H1 (cell line): Measurements from ENCODE around the gene MARCHF9. TPM values are rescaled to one million over a fixed set of nuclear protein-coding genes. Genes with fewer than 3 reads are reported as not detected.

Experiments
- CTCF ChIA-PET: fragments of 300-600 bp; sonication (Branson Sonifier 250); formaldehyde crosslinking; loops from one replicate; lab custom pipeline; 2021; ENCODE audit not compliant: partially characterized antibody; lab: Charles Lee
- POLR2A ChIA-PET: fragments of 300-600 bp; sonication (Branson Sonifier 250); formaldehyde crosslinking; loops from one replicate; lab custom pipeline; 2021; ENCODE audit warnings: inconsistent platforms; ENCODE audit not compliant: partially characterized antibody; lab: Charles Lee
- DNase-seq, 2 experiments: peaks; one replicate each; pipeline versions ENCODE4 v3.0.0 to v3.0.0-alpha.2; 2010 to 2022; ENCODE audit warnings: low spot score in 2 of 2, low read depth in 1 of 2, mixed read lengths in 1 of 2
- FAIRE-seq: peaks from 2 replicates; lab custom pipeline; 2011; peaks lifted over from hg19 to GRCh38; lab: Jason Lieb, UNC
- H2AFZ ChIP-seq: 2 replicates; pipeline ENCODE4 v1.8.1; 2012; ENCODE audit warnings: low read length, inconsistent platforms
- H2AK5ac ChIP-seq: 2 replicates; pipeline ENCODE4 v1.6.1; 2013; ENCODE audit warnings: low read depth, low read length
- H2BK120ac ChIP-seq: replicated peaks from 2 replicates; pipeline ENCODE3; 2013; ENCODE audit warnings: low read depth, low read length, inconsistent platforms
- H2BK12ac ChIP-seq: 2 replicates; pipeline ENCODE4 v1.6.1; 2013; ENCODE audit warnings: low read depth, low read length
- H2BK15ac ChIP-seq: 2 replicates; pipeline ENCODE4 v1.6.1; 2013; ENCODE audit warnings: low read length
- H2BK20ac ChIP-seq: 2 replicates; pipeline ENCODE4 v1.6.1; 2013; ENCODE audit warnings: low read length
- H2BK5ac ChIP-seq: 2 replicates; pipeline ENCODE4 v1.6.1; 2013; ENCODE audit warnings: low read depth, low read length
- H3K14ac ChIP-seq: 2 replicates; pipeline ENCODE4 v1.6.1; 2013; ENCODE audit warnings: inconsistent platforms; ENCODE audit not compliant: insufficient read length
- H3K18ac ChIP-seq: 2 replicates; pipeline ENCODE4 v1.6.1; 2013; ENCODE audit warnings: low read length; ENCODE audit errors: extremely low read depth
- H3K23ac ChIP-seq: 2 replicates; pipeline ENCODE4 v1.6.1; 2013; ENCODE audit warnings: inconsistent platforms; ENCODE audit not compliant: insufficient read length
- H3K23me2 ChIP-seq: 2 replicates; pipeline ENCODE4 v1.6.1; 2013; ENCODE audit warnings: low read depth, low read length
- H3K27ac ChIP-seq: 2 replicates; pipeline ENCODE4 v1.6.1; 2011; ENCODE audit warnings: low read depth, low read length, inconsistent platforms
- H3K27me3 ChIP-seq, 4 experiments: replicated peaks in 1 of 4; 1 replicate in 1 of 4; 2 replicates in 3 of 4; pipeline versions ENCODE4 v1.6.1 to v1.8.1; 2011 to 2013; ENCODE audit warnings: low read length in 3 of 4, mild to moderate bottlenecking in 3 of 4, inconsistent platforms in 2 of 4, mixed read lengths in 2 of 4, moderate library complexity in 1 of 4; ENCODE audit not compliant: control insufficient read depth in 3 of 4, insufficient read depth in 3 of 4; ENCODE audit errors: extremely low read depth in 1 of 4
- H3K36me3 ChIP-seq, 4 experiments: 2 replicates each; pipeline versions ENCODE4 v1.6.1 to v1.8.1; 2011 to 2013; ENCODE audit warnings: mild to moderate bottlenecking in 4 of 4, low read length in 3 of 4, moderate library complexity in 2 of 4, control low read depth in 1 of 4, inconsistent platforms in 1 of 4; ENCODE audit not compliant: insufficient read depth in 4 of 4, control insufficient read depth in 2 of 4
- H3K4ac ChIP-seq: replicated peaks from 2 replicates; pipeline ENCODE3; 2013; ENCODE audit warnings: low read length, low read depth, mixed read lengths, inconsistent platforms; ENCODE audit not compliant: insufficient read length
- H3K4me1 ChIP-seq, 4 experiments: replicated peaks in 1 of 4; 1 replicate in 1 of 4; 2 replicates in 3 of 4; pipeline versions ENCODE4 v1.6.1 to v1.8.1; 2011 to 2013; ENCODE audit warnings: low read length in 3 of 4, inconsistent platforms in 2 of 4, mixed read lengths in 1 of 4; ENCODE audit not compliant: insufficient read depth in 4 of 4, control insufficient read depth in 3 of 4
- H3K4me2 ChIP-seq, 2 experiments: 2 replicates each; pipeline versions ENCODE4 v1.6.1 to v1.8.1; 2011 to 2013; ENCODE audit warnings: low read depth in 2 of 2, low read length in 2 of 2, control low read depth in 1 of 2, inconsistent platforms in 1 of 2, mild to moderate bottlenecking in 1 of 2; ENCODE audit not compliant: insufficient read depth in 1 of 2
- H3K4me3 ChIP-seq, 4 experiments: fragments of 200-600, 300-600 bp in 1 of 4; sonication (generic), shearing (Covaris generic), sonication (Bioruptor Twin) in 1 of 4; 2 replicates each; pipeline versions ENCODE4 v1.5.1 to v1.8.1; 2011 to 2016; ENCODE audit warnings: low read length in 4 of 4, low read depth in 3 of 4, control low read depth in 2 of 4, inconsistent platforms in 2 of 4, mild to moderate bottlenecking in 2 of 4, mixed read lengths in 1 of 4, moderate library complexity in 1 of 4; ENCODE audit not compliant: insufficient read depth in 2 of 4; ENCODE audit errors: extremely low read depth in 1 of 4
- H3K56ac ChIP-seq: replicated peaks from 2 replicates; pipeline ENCODE3; 2013; ENCODE audit warnings: low read depth, mild to moderate bottlenecking, mixed read lengths, low read length, inconsistent platforms; ENCODE audit not compliant: insufficient read length
- H3K79me1 ChIP-seq: 2 replicates; pipeline ENCODE4 v1.6.1; 2013; ENCODE audit warnings: low read depth, low read length, control low read depth
- H3K79me2 ChIP-seq, 2 experiments: 2 replicates each; pipeline versions ENCODE4 v1.6.1 to v1.8.1; 2012 to 2013; ENCODE audit warnings: low read length in 2 of 2, mild to moderate bottlenecking in 2 of 2, inconsistent platforms in 1 of 2; ENCODE audit not compliant: insufficient read depth in 2 of 2, control insufficient read depth in 1 of 2
- H3K9ac ChIP-seq, 4 experiments: replicated peaks in 1 of 4; 1 replicate in 1 of 4; 2 replicates in 3 of 4; pipeline versions ENCODE4 v1.6.1 to v1.8.1; 2011 to 2013; ENCODE audit warnings: low read depth in 3 of 4, low read length in 3 of 4, control low read depth in 2 of 4, mild to moderate bottlenecking in 2 of 4, moderate library complexity in 2 of 4, inconsistent platforms in 1 of 4; ENCODE audit errors: extremely low read depth in 1 of 4
- H3K9me3 ChIP-seq, 2 experiments: 2 replicates each; pipeline versions ENCODE4 v1.6.1 to v1.8.1; 2012 to 2013; ENCODE audit warnings: mild to moderate bottlenecking in 2 of 2, moderate library complexity in 2 of 2, control low read depth in 1 of 2, inconsistent platforms in 1 of 2, low read depth in 1 of 2, low read length in 1 of 2, mixed read lengths in 1 of 2; ENCODE audit not compliant: insufficient read depth in 2 of 2
- H4K20me1 ChIP-seq, 2 experiments: replicated peaks in 1 of 2; 2 replicates each; pipeline versions ENCODE3 to v1.8.1; 2011 to 2013; ENCODE audit warnings: inconsistent platforms in 2 of 2, low read length in 2 of 2, mild to moderate bottlenecking in 1 of 2; ENCODE audit not compliant: insufficient read depth in 2 of 2, control insufficient read depth in 1 of 2
- H4K5ac ChIP-seq: 2 replicates; pipeline ENCODE4 v1.6.1; 2013; ENCODE audit warnings: low read length, low read depth, mixed read lengths, inconsistent platforms; ENCODE audit not compliant: insufficient read length
- H4K8ac ChIP-seq: 2 replicates; pipeline ENCODE4 v1.8.0; 2013; ENCODE audit warnings: mild to moderate bottlenecking, moderate library complexity, low read length, inconsistent platforms; ENCODE audit not compliant: insufficient read depth; ENCODE audit errors: extremely low read depth
- H4K91ac ChIP-seq: replicated peaks from 2 replicates; pipeline ENCODE3; 2013; ENCODE audit warnings: low read length, mixed read lengths, inconsistent platforms; ENCODE audit not compliant: insufficient read length
- ATF3 ChIP-seq: IDR thresholded peaks from 2 replicates; pipeline ENCODE4 v1.6.1; 2011; ENCODE audit warnings: low read depth, mild to moderate bottlenecking, low read length; ENCODE audit not compliant: insufficient read depth
- EZH2 ChIP-seq: fragments of 200-600 bp; sonication (generic); IDR thresholded peaks from 2 replicates; pipeline ENCODE4 v1.7.1; 2012; ENCODE audit warnings: low read depth, mild to moderate bottlenecking, moderate library complexity, low read length, inconsistent platforms; ENCODE audit not compliant: severe bottlenecking
- RFX5 ChIP-seq: IDR thresholded peaks from 2 replicates; pipeline ENCODE4 v1.6.1; 2011; ENCODE audit warnings: low read depth, low read length, improper control_type of control experiment, borderline replicate concordance
- RNF2 ChIP-seq: fragments of 200-900, 300-1000 bp; sonication (generic); IDR thresholded peaks from 2 replicates; pipeline ENCODE4 v1.7.1; 2016; ENCODE audit warnings: borderline replicate concordance, low read depth, mild to moderate bottlenecking, antibody characterized with exemption, low read length; ENCODE audit not compliant: poor library complexity, severe bottlenecking; ENCODE audit errors: missing control alignments
- SUZ12 ChIP-seq: fragments of 200-600 bp; sonication (generic); IDR thresholded peaks from 2 replicates; pipeline ENCODE4 v1.6.1; 2012; ENCODE audit warnings: mild to moderate bottlenecking, inconsistent platforms, low read length, moderate library complexity, mixed read lengths
- WGBS, 2 experiments: shearing (Covaris generic) in 1 of 2; methylation state at CpG; one replicate each; pipeline versions ENCODE4 v1.1.6 to v1.1.7; 2013 to 2015; ENCODE audit warnings: low lambda C conversion rate in 2 of 2, mixed read lengths in 2 of 2, inconsistent platforms in 1 of 2, low coverage in 1 of 2, missing lambda C conversion rate in 1 of 2; ENCODE audit not compliant: insufficient replicate concordance in 2 of 2, insufficient coverage in 1 of 2, insufficient read length in 1 of 2; ENCODE audit errors: extremely low coverage in 1 of 2, missing lambda C conversion rate in 1 of 2; 5-methylcytosine and 5-hydroxymethylcytosine counted together
- polyA plus RNA-seq, 7 experiments: library from polyadenylated mRNA; depleted of rRNA in 3 of 7; stranded (reverse) in 5 of 7; unstranded in 2 of 7; fragments of >200 nt in 5 of 7; fragments of 200-250 nt in 2 of 7; gene quantifications; 1 replicate in 5 of 7; 2 replicates in 1 of 7; 4 replicates in 1 of 7; pipeline versions ENCODE4 v1.2.1 to v1.2.3, GENCODE V29; 2011 to 2013; ENCODE audit warnings: missing spikeins in 2 of 7, mixed read lengths in 2 of 7
- total RNA-seq: library from RNA; stranded (reverse); fragmentation: NEBNext Ultra II Directional; extraction: Animal tissue kit (Norgen Biotek cat#: 25700); gene quantifications from 2 replicates; pipeline ENCODE4 v1.2.1, GENCODE V29; 2021

Gene MARCHF9
- total and polyA plus RNA-seq, 2 of the 8 experiments (the other 6 are each of a cell fraction or from before 2014, with no cell fraction given), result 6.4 to 7.8 TPM

GRCh38 chr12:57736741-57737466 lies 18.0 kb upstream of the MARCHF9 start:
- peaks cover 50 to 97% (median 92%) of the 10 kb centered on the region in 4 experiments for H3K27me3 ChIP-seq
- peaks cover 0 to 6% (median 0%) of the 10 kb centered on the region in 4 experiments; a peak in 1 of 8 replicates for H3K36me3 ChIP-seq
- peak overlapping the region; percentile 84; the same call in 1 of the 2 replicates for H2BK12ac ChIP-seq
- 6% methylated on average over 28 of the region's 31 CpGs; no CpG with 5 or more reads in 1 of the 2 experiments for WGBS, 2 experiments
- ChIA-PET CTCF (interaction anchor here (0.8 to 11.2 kb wide), 15 partner anchors 8 to 154 kb away, joined by 3 to 149 read pairs (median 7); partner anchors contain the start of genes CYP27B1 and TSPAN31), POLR2A (interaction anchor here (0.6 to 5.2 kb wide), 19 partner anchors 8 to 217 kb away, joined by 3 to 59 read pairs (median 5); partner anchors contain the start of genes ARHGEF25, CDK4, DDIT3 and EEF1AKMT3)
- H2AK5ac ChIP-seq, result no peak overlapping the region
- no peak overlapping the region for H2BK20ac ChIP-seq
- H3K23ac ChIP-seq, result no peak overlapping the region
- H4K8ac ChIP-seq, result peak overlapping the region; percentile 52; the same call in 1 of the 2 replicates
- H3K79me2 ChIP-seq, result no peaks in the 10 kb centered on the region
- H3K23me2 ChIP-seq, result peaks cover 2% of the 10 kb centered on the region; the same call in 1 of the 2 replicates
- no peak overlapping the region for H2AFZ ChIP-seq
- no peak overlapping the region for H3K56ac ChIP-seq
- FAIRE-seq, result no peak
- peak overlapping the region; percentile 75 for H3K4ac ChIP-seq
- H3K9me3 ChIP-seq, result no peaks in the 10 kb centered on the region; a peak in 1 of 4 replicates
- H4K20me1 ChIP-seq, result peaks cover 0 to 17% of the 10 kb centered on the region in 2 experiments
- H3K9ac ChIP-seq, result no peak overlapping the region
- H3K14ac ChIP-seq, result no peak overlapping the region
- H4K91ac ChIP-seq, result no peak overlapping the region
- peak in 1 of 2 experiments; percentile 62 for DNase-seq
- peak overlapping the region; percentile 92; the same call in 1 of the 2 replicates for H2BK15ac ChIP-seq
- no peaks in the 10 kb centered on the region for H3K79me1 ChIP-seq
- no peak overlapping the region for H4K5ac ChIP-seq
- H3K18ac ChIP-seq, result no peak overlapping the region
- no peak overlapping the region for H2BK120ac ChIP-seq
- no peak overlapping the region for H2BK5ac ChIP-seq
- H3K4me3 ChIP-seq, result peak overlapping the region; percentile 26 to 76 (median 39); a peak in 7 of 8 replicates
- H3K4me2 ChIP-seq, result peak overlapping the region; percentile 79 to 93
- H3K27ac ChIP-seq, result no peak overlapping the region
- H3K4me1 ChIP-seq, result peaks cover 6 to 29% (median 12%) of the 10 kb centered on the region in 4 experiments; a peak in 6 of 7 replicates
- peak; percentile 35 for TF ChIP-seq RNF2
- no peak for TF ChIP-seq ATF3
- TF ChIP-seq SUZ12, result peak; percentile 75
- no peak for TF ChIP-seq RFX5
- peak; percentile 19 for TF ChIP-seq EZH2
